Endodermal cell (in vitro differentiated cells): ENCODE results near the gene USE1. TPM values are rescaled to one million over a fixed set of nuclear protein-coding genes. Genes with fewer than 3 reads are reported as not detected.
A peak's percentile ranks its signal among the peaks of the same experiment; 100 is the strongest.

Source experiments
- DNase-seq: peaks from one replicate; pipeline ENCODE4 v3.0.0-alpha.2; 2017
- H3K27ac ChIP-seq: 2 replicates; pipeline ENCODE4 v1.5.1; 2013; ENCODE audit warnings: mild to moderate bottlenecking, low read depth, low read length, moderate library complexity
- H3K27me3 ChIP-seq: 2 replicates; pipeline ENCODE4 v1.6.1; 2013; ENCODE audit warnings: mild to moderate bottlenecking, low read length, moderate library complexity; ENCODE audit not compliant: insufficient read depth, control insufficient read depth, poor library complexity, severe bottlenecking
- H3K36me3 ChIP-seq: 2 replicates; pipeline ENCODE4 v1.7.0; 2013; ENCODE audit warnings: mild to moderate bottlenecking, low read length, moderate library complexity; ENCODE audit not compliant: control insufficient read depth, insufficient read depth
- H3K4me1 ChIP-seq: one replicate; pipeline ENCODE4 v1.7.0; 2013; ENCODE audit warnings: low read length; ENCODE audit not compliant: control insufficient read depth, insufficient read depth
- H3K4me3 ChIP-seq: 2 replicates; pipeline ENCODE4 v1.5.1; 2013; ENCODE audit warnings: mild to moderate bottlenecking, low read length, moderate library complexity
- H3K9ac ChIP-seq: 2 replicates; pipeline ENCODE4 v1.6.1; 2013; ENCODE audit warnings: mild to moderate bottlenecking, low read length, moderate library complexity; ENCODE audit not compliant: poor library complexity, severe bottlenecking; ENCODE audit errors: extremely low read depth
- H3K9me3 ChIP-seq: 2 replicates; pipeline ENCODE4 v1.6.1; 2013; ENCODE audit warnings: mild to moderate bottlenecking, low read length, moderate library complexity; ENCODE audit not compliant: control insufficient read depth
- H3K27ac Mint-ChIP-seq: 2 replicates; pipeline ENCODE4 v1.8.0; 2020; ENCODE audit warnings: mixed read lengths
- H3K27me3 Mint-ChIP-seq: 2 replicates; pipeline ENCODE4 v1.8.0; 2021; ENCODE audit warnings: mild to moderate bottlenecking, mixed read lengths; ENCODE audit not compliant: insufficient read depth
- H3K36me3 Mint-ChIP-seq: 2 replicates; pipeline ENCODE4 v1.8.0; 2020; ENCODE audit warnings: low read depth, mixed read lengths
- H3K4me1 Mint-ChIP-seq: 2 replicates; pipeline ENCODE4 v1.8.0; 2020; ENCODE audit warnings: mixed read lengths
- H3K4me3 Mint-ChIP-seq: 2 replicates; pipeline ENCODE4 v1.8.0; 2020; ENCODE audit warnings: mild to moderate bottlenecking, moderate library complexity, mixed read lengths
- H3K9me3 Mint-ChIP-seq: 2 replicates; pipeline ENCODE4 v1.8.0; 2020; ENCODE audit warnings: mild to moderate bottlenecking, mixed read lengths
- WGBS, 2 experiments: methylation state at CpG; one replicate each; pipeline versions ENCODE4 v1.1.5 to v1.1.7; 2013; ENCODE audit warnings: missing lambda C conversion rate in 2 of 2, mixed read lengths in 1 of 2; ENCODE audit not compliant: insufficient coverage in 1 of 2, insufficient read length in 1 of 2; 5-methylcytosine and 5-hydroxymethylcytosine counted together
- total RNA-seq, 2 donors: library from RNA; stranded (reverse); fragmentation: NEBNext Ultra II Directional in 1 of 2; extraction: Animal tissue kit (Norgen Biotek cat#: 25700) in 1 of 2; gene quantifications; 2 replicates in 1 of 2; 3 replicates in 1 of 2; pipeline ENCODE4 v1.2.1, GENCODE V29; 2021
- TF ChIP-seq, protein P1 (sequence below): fragments of 200-600 bp; sonication (generic); conservative IDR thresholded peaks from 2 replicates; pipeline ENCODE4 v1.5.0; 2021; ENCODE audit warnings: antibody characterized with exemption, mild to moderate bottlenecking

The USE1 gene
- total RNA-seq, 2 donors from 2014 or later: 17.4 to 18.4 TPM

- no peaks in the 10 kb centered on the region for H3K4me1 Mint-ChIP-seq
- TF ChIP-seq, protein P1, sequence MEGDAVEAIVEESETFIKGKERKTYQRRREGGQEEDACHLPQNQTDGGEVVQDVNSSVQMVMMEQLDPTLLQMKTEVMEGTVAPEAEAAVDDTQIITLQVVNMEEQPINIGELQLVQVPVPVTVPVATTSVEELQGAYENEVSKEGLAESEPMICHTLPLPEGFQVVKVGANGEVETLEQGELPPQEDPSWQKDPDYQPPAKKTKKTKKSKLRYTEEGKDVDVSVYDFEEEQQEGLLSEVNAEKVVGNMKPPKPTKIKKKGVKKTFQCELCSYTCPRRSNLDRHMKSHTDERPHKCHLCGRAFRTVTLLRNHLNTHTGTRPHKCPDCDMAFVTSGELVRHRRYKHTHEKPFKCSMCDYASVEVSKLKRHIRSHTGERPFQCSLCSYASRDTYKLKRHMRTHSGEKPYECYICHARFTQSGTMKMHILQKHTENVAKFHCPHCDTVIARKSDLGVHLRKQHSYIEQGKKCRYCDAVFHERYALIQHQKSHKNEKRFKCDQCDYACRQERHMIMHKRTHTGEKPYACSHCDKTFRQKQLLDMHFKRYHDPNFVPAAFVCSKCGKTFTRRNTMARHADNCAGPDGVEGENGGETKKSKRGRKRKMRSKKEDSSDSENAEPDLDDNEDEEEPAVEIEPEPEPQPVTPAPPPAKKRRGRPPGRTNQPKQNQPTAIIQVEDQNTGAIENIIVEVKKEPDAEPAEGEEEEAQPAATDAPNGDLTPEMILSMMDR: no peak
- H3K27me3 Mint-ChIP-seq: no peaks in the 10 kb centered on the region
- H3K36me3 Mint-ChIP-seq: peaks cover 8% of the 10 kb centered on the region
- H3K4me3 ChIP-seq: no peak overlapping the region
- no peak overlapping the region for H3K27ac ChIP-seq
- no peaks in the 10 kb centered on the region for H3K9me3 Mint-ChIP-seq
- H3K4me3 Mint-ChIP-seq: no peak overlapping the region
- peak; percentile 64 for DNase-seq
- H3K9me3 ChIP-seq: no peaks in the 10 kb centered on the region
- H3K36me3 ChIP-seq: no peaks in the 10 kb centered on the region
- H3K9ac ChIP-seq: no peak overlapping the region
- WGBS, 2 experiments: 91 to 93% methylated on average over 8 to 18 of the region's 18 CpGs
- no peak overlapping the region for H3K27ac Mint-ChIP-seq
- no peaks in the 10 kb centered on the region for H3K4me1 ChIP-seq
- H3K27me3 ChIP-seq: no peaks in the 10 kb centered on the region
Observed at GRCh38 chr19:17255150-17255621, 40.0 kb downstream of the USE1 start.

- TF ChIP-seq, protein P1: no peak
- Histone ChIP-seq H3K27me3 (no peaks in the 10 kb centered on the region), H3K36me3 (no peaks in the 10 kb centered on the region), H3K27ac (no peak overlapping the region), H3K4me1 (no peaks in the 10 kb centered on the region), H3K9me3 (no peaks in the 10 kb centered on the region), H3K4me3 (no peak overlapping the region), H3K9ac (no peak overlapping the region)
- Mint-ChIP-seq H3K4me1 (no peaks in the 10 kb centered on the region), H3K4me3 (no peak overlapping the region), H3K36me3 (peaks cover 6% of the 10 kb centered on the region), H3K9me3 (no peaks in the 10 kb centered on the region), H3K27ac (no peak overlapping the region), H3K27me3 (no peaks in the 10 kb centered on the region)
- 87 to 97% methylated on average over 3 of the region's 3 CpGs for WGBS, 2 experiments
- no peak for DNase-seq
Observed at GRCh38 chr19:17256130-17256529, 41.0 kb downstream of the USE1 start.

GRCh38 chr19:17259118-17259780 is 44.1 kb downstream of the USE1 start:
- no peaks in the 10 kb centered on the region for H3K9me3 ChIP-seq
- Mint-ChIP-seq H3K27ac (no peak overlapping the region), H3K27me3 (no peaks in the 10 kb centered on the region), H3K36me3 (peaks cover 6% of the 10 kb centered on the region), H3K4me1 (no peaks in the 10 kb centered on the region), H3K9me3 (no peaks in the 10 kb centered on the region), H3K4me3 (no peak overlapping the region)
- H3K36me3 ChIP-seq: no peaks in the 10 kb centered on the region
- no peak overlapping the region for H3K27ac ChIP-seq
- H3K4me1 ChIP-seq: no peaks in the 10 kb centered on the region
- DNase-seq: no peak
- no peak overlapping the region for H3K9ac ChIP-seq
- no peak overlapping the region for H3K4me3 ChIP-seq
- TF ChIP-seq, protein P1: no peak
- 95 to 100% methylated on average over 4 to 9 of the region's 9 CpGs for WGBS, 2 experiments
- H3K27me3 ChIP-seq: no peaks in the 10 kb centered on the region
